ENCODE measurements around the gene FBXL16. TPM values are rescaled to one million over a fixed set of nuclear protein-coding genes. Genes with fewer than 3 reads are reported as not detected.
"Not testable (repeated sequence)": the region's sequence is repeated elsewhere in the genome, so short reads cannot be mapped to it uniquely, and the experiment has no call there.

FBXL16 gene
- 3.8 TPM for polyA plus RNA-seq
- long read RNA-seq, donor 1, partial matches to known transcripts: 0 of 1 reads
- long read RNA-seq, donor 1, other reads (novel, unspliced or antisense): 0 of 1 reads
- long read RNA-seq, donor 2, partial matches to known transcripts: 0 of 2 reads
- long read RNA-seq, donor 2, other reads (novel, unspliced or antisense): 0 of 2 reads
- long read RNA-seq, donor 3: 0 reads
- long read RNA-seq, donor 4: 0 reads
- long read RNA-seq, donor 5, partial matches to known transcripts: 53 of 58 reads
- long read RNA-seq, donor 5, other reads (novel, unspliced or antisense): 5 of 58 reads
- long read RNA-seq, donor 6: 0 reads
- long read RNA-seq, donor 7: 0 reads
- long read RNA-seq, donor 8, partial matches to known transcripts: 0 of 2 reads
- long read RNA-seq, donor 8, other reads (novel, unspliced or antisense): 0 of 2 reads
- long read RNA-seq, donor 9: 0 reads
- long read RNA-seq, donor 10, partial matches to known transcripts: 0 of 1 reads
- long read RNA-seq, donor 10, other reads (novel, unspliced or antisense): 0 of 1 reads
- long read RNA-seq, donor 11, partial matches to known transcripts: 139 of 139 reads
- long read RNA-seq, donor 11, other reads (novel, unspliced or antisense): 0 of 139 reads

- Histone ChIP-seq H3K27me3 (ENCODE audit: control insufficient read depth, insufficient read depth, low read length) (peaks cover 91% of the 10 kb centered on the region), H3K4me1 (ENCODE audit: control insufficient read depth, insufficient read depth, low read length) (peaks cover 4% of the 10 kb centered on the region), H3K4me3 (ENCODE audit: low read length) (peak within 1 kb of the TSS; percentile 4), H3K27ac (ENCODE audit: low read length) (no peak within 1 kb of the TSS), H3K36me3 (ENCODE audit: control insufficient read depth, insufficient read depth, low read length) (no peaks in the 10 kb centered on the region), H3K9me3 (ENCODE audit: control insufficient read depth, low read depth, low read length) (peaks cover 7% of the 10 kb centered on the region)
- DNase-seq: no peak
- WGBS (ENCODE audit: insufficient coverage, low lambda C conversion rate): no CpG with 5 or more reads among the region's 115 CpGs
Measured at GRCh38 chr16:705431-706188, at the start of gene FBXL16. Gene FBXL16, minus strand, starts transcription at chr16:705801. Its CDS starts 8,396 bp downstream, at chr16:697405.

- no peaks in the 10 kb centered on the region for H3K9me3 ChIP-seq (ENCODE audit: control insufficient read depth, low read depth, low read length)
- peaks cover 5% of the 10 kb centered on the region for H3K4me1 ChIP-seq (ENCODE audit: control insufficient read depth, insufficient read depth, low read length)
- no peak overlapping the region for H3K27ac ChIP-seq (ENCODE audit: low read length)
- WGBS (ENCODE audit: insufficient coverage, low lambda C conversion rate): no CpG with 5 or more reads among the region's 11 CpGs
- H3K27me3 ChIP-seq (ENCODE audit: control insufficient read depth, insufficient read depth, low read length): peaks cover 15% of the 10 kb centered on the region
- no peaks in the 10 kb centered on the region for H3K36me3 ChIP-seq (ENCODE audit: control insufficient read depth, insufficient read depth, low read length)
- H3K4me3 ChIP-seq (ENCODE audit: low read length): no peak overlapping the region
- no peak for DNase-seq
Measured at GRCh38 chr16:754656-755055, 49.1 kb upstream of the FBXL16 start.

GRCh38 chr16:754121-754607, 48.6 kb upstream of the FBXL16 start:
- peaks cover 15% of the 10 kb centered on the region for H3K27me3 ChIP-seq (ENCODE audit: control insufficient read depth, insufficient read depth, low read length)
- H3K4me1 ChIP-seq (ENCODE audit: control insufficient read depth, insufficient read depth, low read length); H3K4me3 ChIP-seq (ENCODE audit: low read length); DNase-seq; H3K36me3 ChIP-seq (ENCODE audit: control insufficient read depth, insufficient read depth, low read length); H3K27ac ChIP-seq (ENCODE audit: low read length); H3K9me3 ChIP-seq (ENCODE audit: control insufficient read depth, low read depth, low read length): not testable (repeated sequence)
- no CpG with 5 or more reads among the region's 11 CpGs for WGBS (ENCODE audit: insufficient coverage, low lambda C conversion rate)

- DNase-seq: peak in 1 of 2 donors; percentile 48
- no peaks in the 10 kb centered on the region for H3K9me3 ChIP-seq (ENCODE audit: control insufficient read depth, low read depth, low read length)
- peaks cover 15% of the 10 kb centered on the region for H3K27me3 ChIP-seq (ENCODE audit: control insufficient read depth, insufficient read depth, low read length)
- no peaks in the 10 kb centered on the region for H3K36me3 ChIP-seq (ENCODE audit: control insufficient read depth, insufficient read depth, low read length)
- no CpG with 5 or more reads among the region's 10 CpGs for WGBS (ENCODE audit: insufficient coverage, low lambda C conversion rate)
- H3K4me3 ChIP-seq (ENCODE audit: low read length): no peak overlapping the region
- H3K27ac ChIP-seq (ENCODE audit: low read length): no peak overlapping the region
- no peaks in the 10 kb centered on the region for H3K4me1 ChIP-seq (ENCODE audit: control insufficient read depth, insufficient read depth, low read length)
Measured at GRCh38 chr16:752007-752312, 46.4 kb upstream of the FBXL16 start.

DNA sequence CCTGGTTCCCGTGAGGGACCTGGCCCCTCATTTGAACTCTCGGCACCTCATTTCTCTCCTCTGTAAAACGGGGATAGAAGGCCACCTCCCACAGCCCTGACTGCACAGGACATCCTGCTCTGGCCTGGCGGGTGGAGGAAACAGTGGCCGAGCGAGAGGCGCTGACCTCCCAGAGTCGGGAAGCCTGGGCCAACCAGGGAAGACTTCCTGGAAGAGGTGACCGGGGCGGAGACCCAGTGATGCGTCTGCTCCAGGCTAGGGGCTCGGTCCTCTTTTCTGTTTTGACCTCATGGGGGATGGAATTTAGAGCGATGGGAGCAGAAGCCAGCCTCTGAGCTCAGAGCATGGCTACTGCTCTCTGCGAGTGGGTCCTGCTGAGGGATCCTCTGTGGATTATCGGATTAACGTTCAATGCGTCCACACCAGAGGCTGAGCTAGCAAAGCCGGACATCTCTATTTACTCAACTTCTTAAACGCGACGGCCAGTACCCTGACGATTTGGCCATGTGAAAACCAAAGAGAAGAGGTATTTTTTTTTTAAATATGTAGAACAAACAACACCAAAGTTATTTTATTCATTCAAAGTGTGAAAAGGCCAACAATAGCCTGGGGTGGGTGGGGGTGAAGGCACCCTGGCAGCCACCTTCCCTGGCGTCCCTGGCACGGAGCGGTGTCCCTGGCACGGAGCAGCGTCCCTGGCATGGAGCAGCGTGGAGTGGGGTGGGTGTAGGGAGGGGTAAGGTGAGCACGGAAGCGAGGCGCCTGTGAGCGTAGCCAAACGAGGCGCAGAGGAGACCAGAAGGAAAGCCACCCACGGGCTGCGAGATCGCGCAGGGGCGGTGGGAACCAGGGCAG, 45.8 kb upstream of the FBXL16 start:
- Histone ChIP-seq H3K27me3 (ENCODE audit: control insufficient read depth, insufficient read depth, low read length) (peaks cover 14% of the 10 kb centered on the region), H3K27ac (ENCODE audit: low read length) (no peak overlapping the region), H3K9me3 (ENCODE audit: control insufficient read depth, low read depth, low read length) (no peaks in the 10 kb centered on the region), H3K4me1 (ENCODE audit: control insufficient read depth, insufficient read depth, low read length) (no peaks in the 10 kb centered on the region), H3K36me3 (ENCODE audit: control insufficient read depth, insufficient read depth, low read length) (no peaks in the 10 kb centered on the region), H3K4me3 (ENCODE audit: low read length) (no peak overlapping the region)
- no peak for DNase-seq
- WGBS (ENCODE audit: insufficient coverage, low lambda C conversion rate): no CpG with 5 or more reads among the region's 39 CpGs

- H3K27me3 ChIP-seq (ENCODE audit: control insufficient read depth, insufficient read depth, low read length): peaks cover 13% of the 10 kb centered on the region
- no CpG with 5 or more reads among the region's 9 CpGs for WGBS (ENCODE audit: insufficient coverage, low lambda C conversion rate)
- H3K36me3 ChIP-seq (ENCODE audit: control insufficient read depth, insufficient read depth, low read length): no peaks in the 10 kb centered on the region
- no peaks in the 10 kb centered on the region for H3K9me3 ChIP-seq (ENCODE audit: control insufficient read depth, low read depth, low read length)
- DNase-seq: no peak
- no peak overlapping the region for H3K27ac ChIP-seq (ENCODE audit: low read length)
- no peak overlapping the region for H3K4me3 ChIP-seq (ENCODE audit: low read length)
- H3K4me1 ChIP-seq (ENCODE audit: control insufficient read depth, insufficient read depth, low read length): no peaks in the 10 kb centered on the region
Measured at GRCh38 chr16:750485-750884, 44.9 kb upstream of the FBXL16 start.

- Histone ChIP-seq H3K27me3 (ENCODE audit: control insufficient read depth, insufficient read depth, low read length) (peaks cover 13% of the 10 kb centered on the region), H3K27ac (ENCODE audit: low read length) (no peak overlapping the region), H3K4me1 (ENCODE audit: control insufficient read depth, insufficient read depth, low read length) (no peaks in the 10 kb centered on the region), H3K9me3 (ENCODE audit: control insufficient read depth, low read depth, low read length) (no peaks in the 10 kb centered on the region), H3K4me3 (ENCODE audit: low read length) (no peak overlapping the region), H3K36me3 (ENCODE audit: control insufficient read depth, insufficient read depth, low read length) (no peaks in the 10 kb centered on the region)
- DNase-seq: no peak
- WGBS (ENCODE audit: insufficient coverage, low lambda C conversion rate): 100% methylated on average over 2 of the region's 6 CpGs
Measured at GRCh38 chr16:749010-749409, 43.4 kb upstream of the FBXL16 start.

GRCh38 chr16:747978-748746, 42.6 kb upstream of the FBXL16 start:
- DNase-seq: no peak
- Histone ChIP-seq H3K27ac (ENCODE audit: low read length) (no peak overlapping the region), H3K36me3 (ENCODE audit: control insufficient read depth, insufficient read depth, low read length) (no peaks in the 10 kb centered on the region), H3K4me1 (ENCODE audit: control insufficient read depth, insufficient read depth, low read length) (no peaks in the 10 kb centered on the region), H3K4me3 (ENCODE audit: low read length) (no peak overlapping the region), H3K9me3 (ENCODE audit: control insufficient read depth, low read depth, low read length) (no peaks in the 10 kb centered on the region), H3K27me3 (ENCODE audit: control insufficient read depth, insufficient read depth, low read length) (peaks cover 13% of the 10 kb centered on the region)
- no CpG with 5 or more reads among the region's 39 CpGs for WGBS (ENCODE audit: insufficient coverage, low lambda C conversion rate)

- Histone ChIP-seq H3K4me1 (ENCODE audit: control insufficient read depth, insufficient read depth, low read length) (no peaks in the 10 kb centered on the region), H3K27me3 (ENCODE audit: control insufficient read depth, insufficient read depth, low read length) (peaks cover 9% of the 10 kb centered on the region), H3K27ac (ENCODE audit: low read length) (no peak overlapping the region), H3K4me3 (ENCODE audit: low read length) (no peak overlapping the region), H3K9me3 (ENCODE audit: control insufficient read depth, low read depth, low read length) (no peaks in the 10 kb centered on the region), H3K36me3 (ENCODE audit: control insufficient read depth, insufficient read depth, low read length) (no peaks in the 10 kb centered on the region)
- WGBS (ENCODE audit: insufficient coverage, low lambda C conversion rate): no CpG with 5 or more reads among the region's 13 CpGs
- DNase-seq: no peak
Measured at GRCh38 chr16:746637-747036, 41.0 kb upstream of the FBXL16 start.

Data from large intestine (tissue), 12 donors.